ENCODE measurements around the gene TMEM272. TPM values are rescaled to one million over a fixed set of nuclear protein-coding genes. Genes with fewer than 3 reads are reported as not detected.

Gene TMEM272
- total and polyA plus RNA-seq, 9 of the 15 experiments (the other 6 are each of a cell fraction or from before 2014, with no cell fraction given): 0.04 to 0.16 (median 0.06) TPM; not detected in 2

GRCh38 chr13:51803422-51804294 is 41.3 kb downstream of the TMEM272 start, which contains the start of gene DHRS12 (continued):
- TF ChIP-seq GATAD2B (IDR thresholded peaks at IDR 0.05; ENCODE audit: borderline replicate concordance): 0 out of 2 replicates have a peak, but pooled peaks have one; percentile 71
- peak; percentile 80 for TF ChIP-seq RB1 (IDR thresholded peaks at IDR 0.05; ENCODE audit: low read depth)
- peak; percentile 76 for TF ChIP-seq DPF2 (IDR thresholded peaks at IDR 0.05)
- peak; percentile 25 for TF ChIP-seq CTCFL (IDR thresholded peaks at IDR 0.05; ENCODE audit: borderline replicate concordance, insufficient read depth, low read depth, low read length, poor library complexity, severe bottlenecking)
- peak; percentile 56 for TF ChIP-seq NFIC (IDR thresholded peaks at IDR 0.05)
- TF ChIP-seq KLF16 (IDR thresholded peaks at IDR 0.05): peak; percentile 65; the same call in 1 of the 2 replicates
- TF ChIP-seq, protein P1, sequence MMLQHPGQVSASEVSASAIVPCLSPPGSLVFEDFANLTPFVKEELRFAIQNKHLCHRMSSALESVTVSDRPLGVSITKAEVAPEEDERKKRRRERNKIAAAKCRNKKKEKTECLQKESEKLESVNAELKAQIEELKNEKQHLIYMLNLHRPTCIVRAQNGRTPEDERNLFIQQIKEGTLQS (IDR thresholded peaks at IDR 0.05): peak; percentile 84
- TF ChIP-seq, protein P1 (CRISPR knock-in tag; conservative IDR thresholded peaks at IDR 0.05): no peak
- peak; percentile 47 for TF ChIP-seq PRDM10 (IDR thresholded peaks at IDR 0.05; ENCODE audit: partially characterized antibody)
- TF ChIP-seq TEAD4 (IDR thresholded peaks at IDR 0.05; ENCODE audit: low read length): peak; percentile 80
- no peak; the same call in 1 of the 2 replicates for TF ChIP-seq TEAD4 (CRISPR knock-in tag; IDR thresholded peaks at IDR 0.05; ENCODE audit: borderline replicate concordance)
- no peak for TF ChIP-seq HDAC6 (IDR thresholded peaks at IDR 0.05; ENCODE audit: low read depth, low read length)
- TF ChIP-seq TAL1 (IDR thresholded peaks at IDR 0.05): peak; percentile 75; the same call in 1 of the 2 replicates
- no peak for TF ChIP-seq ZFPM2 (CRISPR knock-in tag; IDR thresholded peaks at IDR 0.05)
- TF ChIP-seq SUPT5H (IDR thresholded peaks at IDR 0.05): peak; percentile 52
- peak; percentile 39; the same call in 1 of the 2 replicates for TF ChIP-seq ZNF431 (CRISPR knock-in tag; IDR thresholded peaks at IDR 0.05)
- TF ChIP-seq C11orf30 (IDR thresholded peaks at IDR 0.05; ENCODE audit: low read depth): no peak
